Astrocyte (in vitro differentiated cells and primary cell): ENCODE results near the gene PTPN4.

Experiments
- CTCF ChIP-seq: IDR thresholded peaks from 2 replicates; pipeline ENCODE4 v1.5.1; 2011; ENCODE audit warnings: low read depth, mild to moderate bottlenecking, inconsistent platforms, low read length, moderate library complexity; ENCODE audit not compliant: insufficient read depth
- EZH2 ChIP-seq: IDR thresholded peaks from 2 replicates; pipeline ENCODE4 v1.6.1; 2012; ENCODE audit warnings: mild to moderate bottlenecking, low read length, inconsistent platforms; ENCODE audit not compliant: insufficient read depth

- TF ChIP-seq CTCF, result no peak
- TF ChIP-seq EZH2, result no peak
Observed at GRCh38 chr2:119782308-119783027, 22.7 kb downstream of the PTPN4 start.
